ENCODE measurements around the gene PLOD1. TPM values are rescaled to one million over a fixed set of nuclear protein-coding genes. Genes with fewer than 3 reads are reported as not detected.
"Not testable (repeated sequence)": the region's sequence is repeated elsewhere in the genome, so short reads cannot be mapped to it uniquely, and the experiment has no call there.

The PLOD1 gene
- total RNA-seq, 4 donors from 2014 or later: 52.8 to 87.9 (median 64.0) TPM

DNA sequence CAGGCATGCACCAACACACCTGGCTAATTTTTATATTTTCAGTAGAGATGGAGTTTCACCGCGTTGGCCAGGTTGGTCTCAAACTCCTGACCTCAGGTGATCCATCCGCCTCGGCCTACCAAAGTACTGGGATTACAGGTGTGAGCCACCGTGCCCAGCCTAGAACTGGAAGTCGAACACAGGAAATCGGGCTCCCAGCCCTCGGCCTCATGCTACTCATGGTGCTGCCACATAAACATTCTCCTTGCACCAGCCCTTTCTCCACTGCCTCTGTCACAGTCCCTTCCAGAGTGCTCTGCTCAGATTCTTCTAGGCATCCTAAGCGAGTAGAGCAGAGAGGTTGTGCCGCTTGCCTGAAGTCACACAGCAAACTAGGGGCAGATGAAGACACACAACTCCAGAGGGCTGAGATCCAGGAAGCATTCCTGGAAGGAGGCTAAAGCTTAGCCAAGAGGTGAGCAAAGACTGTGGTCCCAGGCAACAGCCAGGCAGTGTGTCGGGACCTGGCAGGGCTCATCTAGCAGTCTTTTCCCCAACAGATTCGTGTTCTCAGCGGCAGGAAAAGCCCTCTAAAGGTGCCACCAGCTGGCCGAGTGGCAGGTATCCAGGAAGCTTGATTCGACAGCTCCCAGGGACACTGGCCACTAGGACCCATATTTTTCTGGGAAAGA lies 46.2 kb upstream of the PLOD1 start:
- Histone ChIP-seq H3K9me3 (no peaks in the 10 kb centered on the region), H3K4me3 (no peak overlapping the region), H3K36me3 (no peaks in the 10 kb centered on the region), H3K4me1 (no peaks in the 10 kb centered on the region), H3K27ac (no peak overlapping the region), H3K27me3 (no peaks in the 10 kb centered on the region)
- DNase-seq (ENCODE audit: low spot score in 2 of 2): no peak
- no peak for TF ChIP-seq POLR2A (IDR thresholded peaks at IDR 0.05)
- TF ChIP-seq EP300 (IDR thresholded peaks at IDR 0.05): no peak
- TF ChIP-seq, protein P1, sequence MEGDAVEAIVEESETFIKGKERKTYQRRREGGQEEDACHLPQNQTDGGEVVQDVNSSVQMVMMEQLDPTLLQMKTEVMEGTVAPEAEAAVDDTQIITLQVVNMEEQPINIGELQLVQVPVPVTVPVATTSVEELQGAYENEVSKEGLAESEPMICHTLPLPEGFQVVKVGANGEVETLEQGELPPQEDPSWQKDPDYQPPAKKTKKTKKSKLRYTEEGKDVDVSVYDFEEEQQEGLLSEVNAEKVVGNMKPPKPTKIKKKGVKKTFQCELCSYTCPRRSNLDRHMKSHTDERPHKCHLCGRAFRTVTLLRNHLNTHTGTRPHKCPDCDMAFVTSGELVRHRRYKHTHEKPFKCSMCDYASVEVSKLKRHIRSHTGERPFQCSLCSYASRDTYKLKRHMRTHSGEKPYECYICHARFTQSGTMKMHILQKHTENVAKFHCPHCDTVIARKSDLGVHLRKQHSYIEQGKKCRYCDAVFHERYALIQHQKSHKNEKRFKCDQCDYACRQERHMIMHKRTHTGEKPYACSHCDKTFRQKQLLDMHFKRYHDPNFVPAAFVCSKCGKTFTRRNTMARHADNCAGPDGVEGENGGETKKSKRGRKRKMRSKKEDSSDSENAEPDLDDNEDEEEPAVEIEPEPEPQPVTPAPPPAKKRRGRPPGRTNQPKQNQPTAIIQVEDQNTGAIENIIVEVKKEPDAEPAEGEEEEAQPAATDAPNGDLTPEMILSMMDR (IDR thresholded peaks at IDR 0.05): no peak
- WGBS, 2 donors: 81 to 86% methylated on average over 15 of the region's 15 CpGs

DNA sequence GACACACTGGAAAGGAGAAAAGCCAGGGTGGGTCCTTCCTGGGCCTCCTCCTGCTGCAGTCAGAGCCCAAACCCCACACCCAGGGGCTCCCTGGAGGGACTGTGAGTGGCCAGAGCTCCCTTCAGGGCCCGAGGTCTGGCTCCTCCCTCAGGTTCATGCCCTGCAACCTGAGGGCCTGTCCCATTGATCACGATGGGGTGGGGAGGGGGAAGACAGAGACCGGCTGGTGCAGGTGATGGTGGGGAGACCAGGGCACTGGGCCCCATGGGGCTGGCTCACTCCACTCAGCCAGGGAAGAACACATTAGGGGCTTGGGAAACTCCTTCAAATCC lies 45.7 kb upstream of the PLOD1 start:
- no peak overlapping the region for H3K4me3 ChIP-seq
- no peaks in the 10 kb centered on the region for H3K36me3 ChIP-seq
- H3K27ac ChIP-seq: no peak overlapping the region
- no peaks in the 10 kb centered on the region for H3K9me3 ChIP-seq
- no peak for DNase-seq (ENCODE audit: low spot score in 2 of 2)
- H3K27me3 ChIP-seq: no peaks in the 10 kb centered on the region
- TF ChIP-seq, protein P1 (IDR thresholded peaks at IDR 0.05): no peak
- TF ChIP-seq POLR2A (IDR thresholded peaks at IDR 0.05) (no peak), EP300 (IDR thresholded peaks at IDR 0.05) (no peak)
- 38 to 41% methylated on average over 2 to 3 of the region's 3 CpGs for WGBS, 2 donors
- no peaks in the 10 kb centered on the region for H3K4me1 ChIP-seq

DNA sequence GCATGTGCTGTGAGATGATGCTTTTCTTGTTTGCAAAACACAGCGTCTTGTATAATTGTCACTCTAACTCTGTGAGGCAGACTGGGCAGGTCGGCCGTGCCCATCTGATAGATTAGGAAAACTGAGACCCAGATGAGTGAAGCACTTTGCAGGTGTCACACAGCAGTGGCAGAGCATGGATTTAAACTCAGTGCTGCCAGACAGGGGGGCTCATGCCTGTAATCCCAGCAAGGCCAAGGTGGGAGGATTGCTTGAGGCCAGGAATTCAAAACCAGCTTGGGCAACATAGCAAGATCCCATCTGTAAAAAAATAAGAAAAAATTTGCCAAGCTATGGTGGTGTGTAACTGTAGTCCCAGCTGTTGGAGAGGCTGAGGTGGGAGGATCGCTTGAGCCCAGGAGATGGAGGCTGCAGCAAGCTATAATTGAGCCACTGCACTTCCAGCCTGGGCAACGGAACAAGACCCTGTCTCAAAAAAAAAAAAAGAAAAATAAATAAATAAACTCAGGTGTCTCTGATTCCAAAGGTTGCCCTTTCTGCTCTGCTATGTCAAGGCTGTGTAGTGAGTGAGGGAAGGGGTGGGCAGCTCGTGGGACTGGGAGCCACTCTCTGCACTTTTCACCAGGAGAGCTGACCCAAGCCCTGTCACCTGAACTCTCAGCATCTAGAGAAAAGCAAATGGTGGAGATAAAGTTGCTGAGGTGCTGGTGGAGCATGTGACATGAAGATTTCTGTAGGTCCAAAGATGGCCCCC lies 42.9 kb upstream of the PLOD1 start:
- TF ChIP-seq POLR2A (IDR thresholded peaks at IDR 0.05) (no peak), EP300 (IDR thresholded peaks at IDR 0.05) (no peak)
- TF ChIP-seq, protein P1 (IDR thresholded peaks at IDR 0.05): no peak
- no peak overlapping the region for H3K4me3 ChIP-seq
- no peak for DNase-seq (ENCODE audit: low spot score in 2 of 2)
- 73 to 78% methylated on average over 6 of the region's 6 CpGs for WGBS, 2 donors
- H3K4me1 ChIP-seq: no peaks in the 10 kb centered on the region
- H3K27ac ChIP-seq: no peak overlapping the region
- H3K9me3 ChIP-seq: no peaks in the 10 kb centered on the region
- no peaks in the 10 kb centered on the region for H3K36me3 ChIP-seq
- peaks cover 0 to 17% of the 10 kb centered on the region in 2 donors for H3K27me3 ChIP-seq

DNA sequence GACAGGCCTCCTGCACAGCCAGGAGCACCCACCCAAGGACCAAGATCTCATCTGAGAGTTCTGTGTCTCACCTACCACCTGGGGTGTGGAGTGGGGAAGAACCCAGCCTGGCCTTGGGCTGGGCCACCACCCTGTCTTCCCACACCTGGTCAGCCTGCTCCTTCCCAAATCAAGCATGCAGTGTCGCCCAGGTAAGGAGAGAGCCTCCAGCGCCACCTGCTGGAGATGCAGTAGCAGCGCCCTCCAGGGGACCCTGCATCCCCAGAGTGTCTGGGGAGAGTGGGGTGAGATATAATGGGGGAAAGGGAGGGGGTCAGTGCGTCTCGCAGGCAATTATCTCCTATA lies 40.6 kb upstream of the PLOD1 start:
- no peak for TF ChIP-seq EP300 (IDR thresholded peaks at IDR 0.05)
- TF ChIP-seq, protein P1 (IDR thresholded peaks at IDR 0.05): peak; percentile 67 to 84 (median 81)
- peak in 1 of 2 donors; percentile 41 for DNase-seq (ENCODE audit: low spot score in 2 of 2)
- WGBS, 2 donors: 0 to 6% methylated on average over 5 of the region's 5 CpGs
- H3K4me1 ChIP-seq: peaks cover 0 to 5% (median 0%) of the 10 kb centered on the region in 4 donors
- H3K36me3 ChIP-seq: no peaks in the 10 kb centered on the region
- no peaks in the 10 kb centered on the region for H3K9me3 ChIP-seq
- no peak overlapping the region for H3K27ac ChIP-seq
- no peak overlapping the region for H3K4me3 ChIP-seq
- H3K27me3 ChIP-seq: peaks cover 0 to 35% of the 10 kb centered on the region in 2 donors

DNA sequence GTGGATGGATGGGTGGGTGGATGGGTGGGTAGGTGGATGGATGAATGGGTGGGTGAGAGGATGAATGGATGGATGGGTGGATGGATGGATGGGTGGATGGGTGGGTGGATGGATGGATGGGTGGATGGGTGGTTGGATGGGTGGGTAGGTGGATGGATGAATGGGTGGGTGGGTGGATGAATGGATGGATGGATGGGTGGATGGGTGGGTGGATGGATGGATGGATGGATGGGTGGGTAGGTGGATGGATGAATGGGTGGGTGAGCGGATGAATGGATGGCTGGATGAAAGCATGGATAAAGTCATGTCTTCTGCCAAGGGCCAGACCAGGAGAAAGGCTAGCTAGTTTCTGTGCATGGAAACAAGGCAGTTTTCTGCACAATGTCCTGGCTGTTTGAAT lies 40.0 kb upstream of the PLOD1 start:
- H3K27me3 ChIP-seq: peaks cover 0 to 41% of the 10 kb centered on the region in 2 donors
- H3K4me3 ChIP-seq; H3K36me3 ChIP-seq; H3K9me3 ChIP-seq; DNase-seq (ENCODE audit: low spot score in 2 of 2); H3K4me1 ChIP-seq; H3K27ac ChIP-seq: not testable (repeated sequence)
- 79 to 81% methylated on average over 1 of the region's 1 CpG for WGBS, 2 donors

Measured in tibial nerve (tissue), 4 donors.